Rectal smooth muscle tissue (tissue), 1 donor: ENCODE data around the gene CSAD.

Experiments
- H3K27ac ChIP-seq: one replicate; pipeline ENCODE4 v1.7.0; 2013; ENCODE audit warnings: low read depth, low read length, inconsistent platforms
- H3K27me3 ChIP-seq: one replicate; pipeline ENCODE4 v1.7.0; 2013; ENCODE audit warnings: low read length; ENCODE audit not compliant: control insufficient read depth, insufficient read depth
- H3K36me3 ChIP-seq: one replicate; pipeline ENCODE4 v1.7.0; 2013; ENCODE audit warnings: low read length; ENCODE audit not compliant: control insufficient read depth, insufficient read depth
- H3K4me1 ChIP-seq: one replicate; pipeline ENCODE4 v1.7.0; 2013; ENCODE audit warnings: low read length; ENCODE audit not compliant: control insufficient read depth, insufficient read depth
- H3K4me3 ChIP-seq: one replicate; pipeline ENCODE4 v1.7.0; 2013; ENCODE audit warnings: low read length
- H3K9ac ChIP-seq: one replicate; pipeline ENCODE4 v1.7.0; 2013; ENCODE audit warnings: low read length

Gene CSAD

GRCh38 chr12:53180220-53180930 is at the start of gene CSAD, which contains the start of gene ZNF740:
Gene CSAD, minus strand, starts transcription at chr12:53180925. Its CDS starts 7,455 bp downstream, at chr12:53173470.
Gene ZNF740, plus strand, starts transcription at chr12:53180722. Its CDS starts 1,262 bp downstream, at chr12:53181984.
- Histone ChIP-seq H3K27ac (peak within 1 kb of the TSS; percentile 97), H3K27me3 (no peaks in the 10 kb centered on the region), H3K4me1 (peaks cover 29% of the 10 kb centered on the region)

GRCh38 chr12:53230108-53230845 is 49.6 kb upstream of the CSAD start:
- Histone ChIP-seq H3K4me3 (no peak overlapping the region), H3K27me3 (no peaks in the 10 kb centered on the region), H3K36me3 (no peaks in the 10 kb centered on the region), H3K27ac (peak overlapping the region; percentile 60), H3K4me1 (peaks cover 22% of the 10 kb centered on the region), H3K9ac (no peak overlapping the region)

More at GRCh38 chr12:53180220-53180930, at the start of gene CSAD, which contains the start of gene ZNF740:
- H3K9ac ChIP-seq = peak within 1 kb of the TSS; percentile 69
- H3K4me3 ChIP-seq = peak within 1 kb of the TSS; percentile 81
- peaks cover 19% of the 10 kb centered on the region for H3K36me3 ChIP-seq

- Histone ChIP-seq H3K36me3 (no peaks in the 10 kb centered on the region), H3K27ac (no peak overlapping the region), H3K4me3 (no peak overlapping the region), H3K9ac (no peak overlapping the region), H3K4me1 (peaks cover 29% of the 10 kb centered on the region), H3K27me3 (no peaks in the 10 kb centered on the region)
Observed at GRCh38 chr12:53229454-53229853, 48.7 kb upstream of the CSAD start.

- no peaks in the 10 kb centered on the region for H3K27me3 ChIP-seq
- no peak overlapping the region for H3K9ac ChIP-seq
- no peak overlapping the region for H3K4me3 ChIP-seq
- H3K27ac ChIP-seq = no peak overlapping the region
- H3K4me1 ChIP-seq = peaks cover 30% of the 10 kb centered on the region
- H3K36me3 ChIP-seq = no peaks in the 10 kb centered on the region
Observed at GRCh38 chr12:53227836-53228235, 47.1 kb upstream of the CSAD start.

GRCh38 chr12:53227341-53227740 is 46.6 kb upstream of the CSAD start:
- Histone ChIP-seq H3K27ac (no peak overlapping the region), H3K27me3 (no peaks in the 10 kb centered on the region), H3K4me3 (no peak overlapping the region), H3K36me3 (no peaks in the 10 kb centered on the region), H3K4me1 (peaks cover 28% of the 10 kb centered on the region), H3K9ac (no peak overlapping the region)

GRCh38 chr12:53226815-53227214 is 46.1 kb upstream of the CSAD start:
- no peak overlapping the region for H3K27ac ChIP-seq
- peaks cover 27% of the 10 kb centered on the region for H3K4me1 ChIP-seq

GRCh38 chr12:53225635-53226424 is 45.1 kb upstream of the CSAD start:
- Histone ChIP-seq H3K9ac (no peak overlapping the region), H3K36me3 (no peaks in the 10 kb centered on the region), H3K27me3 (no peaks in the 10 kb centered on the region), H3K4me3 (no peak overlapping the region), H3K4me1 (peaks cover 25% of the 10 kb centered on the region), H3K27ac (peak overlapping the region; percentile 73)

More at GRCh38 chr12:53226815-53227214, 46.1 kb upstream of the CSAD start:
- no peak overlapping the region for H3K4me3 ChIP-seq
- no peak overlapping the region for H3K9ac ChIP-seq
- no peaks in the 10 kb centered on the region for H3K36me3 ChIP-seq
- H3K27me3 ChIP-seq = no peaks in the 10 kb centered on the region

GRCh38 chr12:53224897-53225634 is 44.3 kb upstream of the CSAD start:
- no peaks in the 10 kb centered on the region for H3K27me3 ChIP-seq
- H3K4me3 ChIP-seq = no peak overlapping the region
- H3K9ac ChIP-seq = no peak overlapping the region
- no peaks in the 10 kb centered on the region for H3K36me3 ChIP-seq
- H3K27ac ChIP-seq = peak overlapping the region; percentile 73
- H3K4me1 ChIP-seq = peaks cover 25% of the 10 kb centered on the region

GRCh38 chr12:53224061-53224896 is 43.6 kb upstream of the CSAD start:
- H3K4me1 ChIP-seq = peaks cover 25% of the 10 kb centered on the region
- no peak overlapping the region for H3K4me3 ChIP-seq
- no peaks in the 10 kb centered on the region for H3K27me3 ChIP-seq
- H3K27ac ChIP-seq = peak overlapping the region; percentile 99
- no peak overlapping the region for H3K9ac ChIP-seq
- no peaks in the 10 kb centered on the region for H3K36me3 ChIP-seq

- Histone ChIP-seq H3K4me3 (no peak overlapping the region), H3K9ac (no peak overlapping the region), H3K27ac (peak overlapping the region; percentile 99), H3K4me1 (peaks cover 25% of the 10 kb centered on the region), H3K36me3 (no peaks in the 10 kb centered on the region), H3K27me3 (no peaks in the 10 kb centered on the region)
Observed at GRCh38 chr12:53223389-53224060, 42.8 kb upstream of the CSAD start.

- Histone ChIP-seq H3K4me3 (no peak overlapping the region), H3K36me3 (no peaks in the 10 kb centered on the region), H3K27ac (peak overlapping the region; percentile 99), H3K9ac (no peak overlapping the region), H3K27me3 (no peaks in the 10 kb centered on the region), H3K4me1 (peaks cover 28% of the 10 kb centered on the region)
Observed at GRCh38 chr12:53222806-53223261, 42.1 kb upstream of the CSAD start.
